NCI-H1092 treated with DMSO at 0.1 percent for 48 hours (cell line): ENCODE results near the gene TUBB4A.

ENCODE experiments used
- DNase-seq: peaks from one replicate; lab custom pipeline; 2025; lab: John Stamatoyannopoulos, UW

The TUBB4A gene

GRCh38 chr19:6494438-6495036, 7.6 kb downstream of the TUBB4A start:
- DNase-seq: no peak

GRCh38 chr19:6491802-6492592, 10.1 kb downstream of the TUBB4A start:
- no peak for DNase-seq

GRCh38 chr19:6490134-6490533, 12.0 kb downstream of the TUBB4A start:
- no peak for DNase-seq

GRCh38 chr19:6489278-6490061, 12.6 kb downstream of the TUBB4A start:
- DNase-seq: no peak

- no peak for DNase-seq
These were observed 17.3 kb downstream of the TUBB4A start for GRCh38 chr19:6484831-6485230.

GRCh38 chr19:6484230-6484629, 17.9 kb downstream of the TUBB4A start:
- no peak for DNase-seq

GRCh38 chr19:6483235-6483634, 18.9 kb downstream of the TUBB4A start:
- DNase-seq: no peak

- DNase-seq: no peak
These were observed 19.8 kb downstream of the TUBB4A start for GRCh38 chr19:6482343-6482686.

GRCh38 chr19:6481541-6482342, 20.4 kb downstream of the TUBB4A start, which contains the start of gene DENND1C:
Gene DENND1C, minus strand, starts transcription at chr19:6481787. Its CDS starts 92 bp downstream, at chr19:6481695.
- no peak for DNase-seq

- no peak for DNase-seq
These were observed 21.2 kb downstream of the TUBB4A start for GRCh38 chr19:6480848-6481415.

GRCh38 chr19:6479836-6480398, 22.2 kb downstream of the TUBB4A start:
- no peak for DNase-seq

GRCh38 chr19:6478815-6479214, 23.3 kb downstream of the TUBB4A start:
- DNase-seq: no peak

GRCh38 chr19:6476896-6477431, 25.1 kb downstream of the TUBB4A start:
- no peak for DNase-seq

GRCh38 chr19:6476155-6476895, 25.8 kb downstream of the TUBB4A start:
- no peak for DNase-seq

- no peak for DNase-seq
These were observed 26.6 kb downstream of the TUBB4A start for GRCh38 chr19:6475321-6476108.

GRCh38 chr19:6473647-6474046, 28.5 kb downstream of the TUBB4A start:
- no peak for DNase-seq

- DNase-seq: no peak
These were observed 29.4 kb downstream of the TUBB4A start for GRCh38 chr19:6472713-6473112.

GRCh38 chr19:6471076-6471475, 31.0 kb downstream of the TUBB4A start:
- no peak for DNase-seq

GRCh38 chr19:6470173-6470572, 31.9 kb downstream of the TUBB4A start:
- no peak for DNase-seq

GRCh38 chr19:6467384-6467783, 34.7 kb downstream of the TUBB4A start:
- no peak for DNase-seq
